HL-60 (cell line): ENCODE data around the gene GRM8.

Experiments used
- DNase-seq, 2 experiments: peaks; one replicate each; pipeline ENCODE4 v3.0.0-alpha.2; 2010 to 2020; ENCODE audit warnings: low read depth in 1 of 2, low spot score in 1 of 2
- H3K27ac ChIP-seq: fragments of 250-450 bp; sonication (Bioruptor Pico); replicated peaks from 2 replicates; pipeline ENCODE4 v1.5.1; 2020; ENCODE audit warnings: mild to moderate bottlenecking, moderate library complexity
- H3K27me3 ChIP-seq: fragments of 250-450 bp; sonication (Bioruptor Pico); 2 replicates; pipeline ENCODE4 v1.5.1; 2021; ENCODE audit warnings: mild to moderate bottlenecking, moderate library complexity; ENCODE audit not compliant: insufficient read depth, poor library complexity, severe bottlenecking
- H3K4me3 ChIP-seq: replicated peaks from 2 replicates; pipeline ENCODE4 v1.5.1; 2011; ENCODE audit warnings: mild to moderate bottlenecking, control low read depth, low read length; ENCODE audit not compliant: insufficient read depth
- CTCF ChIP-seq: IDR thresholded peaks from one replicate; pipeline ENCODE4 v1.5.1; 2011; ENCODE audit warnings: low read length, control low read depth, inconsistent platforms; ENCODE audit not compliant: insufficient read depth
- GABPA ChIP-seq: IDR thresholded peaks from 2 replicates; pipeline ENCODE4 v1.6.1; 2012; ENCODE audit warnings: low read depth
- POLR2AphosphoS5 ChIP-seq: IDR thresholded peaks from 2 replicates; pipeline ENCODE4 v1.6.1; 2012; ENCODE audit warnings: low read depth
- SPI1 ChIP-seq: IDR thresholded peaks from 2 replicates; pipeline ENCODE4 v1.6.1; 2012; ENCODE audit warnings: low read depth, mild to moderate bottlenecking, borderline replicate concordance
- TF ChIP-seq, protein P1 (sequence below): IDR thresholded peaks from 2 replicates; pipeline ENCODE4 v1.6.1; 2012; ENCODE audit warnings: low read depth; ENCODE audit not compliant: insufficient replicate concordance

The GRM8 gene

DNA sequence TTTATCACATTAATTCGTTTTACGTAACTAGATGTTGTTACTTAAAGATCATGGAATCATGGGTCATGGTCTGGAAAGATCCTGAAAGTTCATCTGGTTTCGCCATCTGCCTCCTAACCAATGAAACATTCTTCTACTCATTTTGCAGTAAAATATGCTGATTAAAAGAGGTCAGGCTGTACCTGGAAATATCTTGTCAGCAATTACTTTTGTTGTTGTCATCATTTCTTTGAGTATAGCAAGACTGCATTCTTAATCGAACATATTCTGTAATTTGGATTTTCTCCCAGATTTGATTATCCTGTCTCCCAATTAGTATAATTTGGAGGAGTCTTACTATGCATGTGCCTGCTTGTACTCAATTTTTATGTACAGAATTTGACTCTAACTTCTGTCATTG lies 833.7 kb downstream of the GRM8 start:
- Histone ChIP-seq H3K27ac (no peak overlapping the region), H3K4me3 (no peak overlapping the region), H3K27me3 (no peaks in the 10 kb centered on the region)
- TF ChIP-seq POLR2AphosphoS5 (no peak), SPI1 (no peak), GABPA (no peak), CTCF (no peak)
- TF ChIP-seq, protein P1, sequence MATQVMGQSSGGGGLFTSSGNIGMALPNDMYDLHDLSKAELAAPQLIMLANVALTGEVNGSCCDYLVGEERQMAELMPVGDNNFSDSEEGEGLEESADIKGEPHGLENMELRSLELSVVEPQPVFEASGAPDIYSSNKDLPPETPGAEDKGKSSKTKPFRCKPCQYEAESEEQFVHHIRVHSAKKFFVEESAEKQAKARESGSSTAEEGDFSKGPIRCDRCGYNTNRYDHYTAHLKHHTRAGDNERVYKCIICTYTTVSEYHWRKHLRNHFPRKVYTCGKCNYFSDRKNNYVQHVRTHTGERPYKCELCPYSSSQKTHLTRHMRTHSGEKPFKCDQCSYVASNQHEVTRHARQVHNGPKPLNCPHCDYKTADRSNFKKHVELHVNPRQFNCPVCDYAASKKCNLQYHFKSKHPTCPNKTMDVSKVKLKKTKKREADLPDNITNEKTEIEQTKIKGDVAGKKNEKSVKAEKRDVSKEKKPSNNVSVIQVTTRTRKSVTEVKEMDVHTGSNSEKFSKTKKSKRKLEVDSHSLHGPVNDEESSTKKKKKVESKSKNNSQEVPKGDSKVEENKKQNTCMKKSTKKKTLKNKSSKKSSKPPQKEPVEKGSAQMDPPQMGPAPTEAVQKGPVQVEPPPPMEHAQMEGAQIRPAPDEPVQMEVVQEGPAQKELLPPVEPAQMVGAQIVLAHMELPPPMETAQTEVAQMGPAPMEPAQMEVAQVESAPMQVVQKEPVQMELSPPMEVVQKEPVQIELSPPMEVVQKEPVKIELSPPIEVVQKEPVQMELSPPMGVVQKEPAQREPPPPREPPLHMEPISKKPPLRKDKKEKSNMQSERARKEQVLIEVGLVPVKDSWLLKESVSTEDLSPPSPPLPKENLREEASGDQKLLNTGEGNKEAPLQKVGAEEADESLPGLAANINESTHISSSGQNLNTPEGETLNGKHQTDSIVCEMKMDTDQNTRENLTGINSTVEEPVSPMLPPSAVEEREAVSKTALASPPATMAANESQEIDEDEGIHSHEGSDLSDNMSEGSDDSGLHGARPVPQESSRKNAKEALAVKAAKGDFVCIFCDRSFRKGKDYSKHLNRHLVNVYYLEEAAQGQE: no peak
- no peak for DNase-seq

DNA sequence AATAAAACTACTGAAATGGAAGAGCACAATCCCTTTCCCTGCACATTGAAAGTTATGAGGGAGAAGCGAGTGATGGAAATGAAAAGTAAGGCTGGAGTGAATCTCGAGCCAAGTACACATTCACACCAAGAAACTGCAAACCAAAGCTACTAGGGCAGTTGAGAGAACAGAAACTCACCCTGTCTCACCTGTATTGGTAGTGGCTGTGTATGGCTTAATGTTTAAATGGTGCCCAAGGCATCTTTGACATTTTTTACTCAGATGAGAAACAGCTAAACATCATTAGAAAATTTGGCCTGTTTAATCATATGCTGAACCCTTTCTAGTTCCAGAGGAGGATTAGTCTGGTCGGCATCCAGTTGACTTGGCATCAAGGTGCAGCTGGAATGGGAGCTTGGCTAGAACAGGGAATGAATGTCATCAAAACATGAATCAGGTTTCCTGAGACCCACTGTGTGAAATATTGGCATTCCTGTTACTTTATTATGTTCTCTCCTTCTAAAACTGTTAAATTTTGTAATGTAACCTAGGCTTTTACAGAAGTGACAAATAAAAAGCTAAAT lies 840.8 kb downstream of the GRM8 start:
- Histone ChIP-seq H3K4me3 (no peak overlapping the region), H3K27me3 (no peaks in the 10 kb centered on the region), H3K27ac (no peak overlapping the region)
- no peak for TF ChIP-seq CTCF
- TF ChIP-seq, protein P1: no peak
- no peak for TF ChIP-seq GABPA
- TF ChIP-seq SPI1: no peak
- TF ChIP-seq POLR2AphosphoS5: no peak
- DNase-seq: no peak

- Histone ChIP-seq H3K4me3 (no peak overlapping the region), H3K27me3 (no peaks in the 10 kb centered on the region), H3K27ac (no peak overlapping the region)
- TF ChIP-seq GABPA (no peak), CTCF (no peak), POLR2AphosphoS5 (no peak), SPI1 (no peak)
- TF ChIP-seq, protein P1: no peak
- no peak for DNase-seq
These were observed 841.5 kb downstream of the GRM8 start for GRCh38 chr7:126411032-126411820.
